GM18867 (cell line): ENCODE measurements around the gene S100A4.
A peak's percentile ranks its signal among the peaks of the same experiment; 100 is the strongest.
"Not testable (repeated sequence)": the region's sequence is repeated elsewhere in the genome, so short reads cannot be mapped to it uniquely, and the experiment has no call there.

Source experiments
- ATAC-seq: cut with Tn5 transposase; IDR thresholded peaks from one replicate; pipeline ENCODE4 v1.9.1; 2021; ENCODE audit warnings: mild to moderate bottlenecking, moderate library complexity; ENCODE audit not compliant: unreplicated experiment

Gene S100A4

DNA sequence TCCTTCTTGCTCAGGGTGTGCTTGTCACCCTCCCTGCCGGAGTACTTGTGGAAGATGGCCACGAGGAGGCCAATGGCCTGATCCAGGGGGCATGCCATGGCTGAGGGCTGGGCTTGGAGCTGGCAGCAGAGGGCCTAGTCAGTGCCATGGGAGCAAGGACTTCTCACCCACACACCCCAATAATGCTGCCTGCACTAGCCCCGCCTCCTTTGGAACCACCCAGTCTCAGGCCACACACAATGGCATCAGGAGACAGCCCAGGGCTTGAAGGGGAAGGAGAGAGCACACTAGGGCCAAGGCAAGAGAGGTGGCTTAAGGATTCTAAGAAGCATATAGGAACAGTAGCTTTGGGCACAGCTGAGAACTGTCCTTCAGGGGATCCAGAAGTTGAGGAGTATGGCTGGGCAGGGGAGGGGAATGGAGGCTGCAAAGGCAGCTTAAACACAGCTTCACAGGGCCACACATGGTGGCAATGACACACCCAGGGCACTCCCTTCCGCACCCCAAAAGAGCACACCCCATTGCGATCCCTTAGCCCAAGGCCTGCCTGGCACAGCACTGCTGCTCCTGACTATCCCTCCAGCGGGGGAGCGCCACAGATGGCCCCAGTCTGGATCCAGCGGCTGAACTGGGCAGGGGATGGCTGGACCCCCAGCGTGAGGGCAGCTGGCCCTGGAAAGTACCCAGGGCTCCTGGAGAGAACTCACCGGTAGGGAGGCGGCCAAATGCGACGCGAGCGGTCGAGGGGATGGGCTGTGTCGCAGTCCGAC is 10.2 kb downstream of the S100A4 start, which contains the start of gene S100A6:
Gene S100A6, minus strand, starts transcription at position 750 of the 770 bp plus-strand sequence. Its CDS starts 652 bp downstream, at position 98.
- peak; percentile 35 for ATAC-seq

DNA sequence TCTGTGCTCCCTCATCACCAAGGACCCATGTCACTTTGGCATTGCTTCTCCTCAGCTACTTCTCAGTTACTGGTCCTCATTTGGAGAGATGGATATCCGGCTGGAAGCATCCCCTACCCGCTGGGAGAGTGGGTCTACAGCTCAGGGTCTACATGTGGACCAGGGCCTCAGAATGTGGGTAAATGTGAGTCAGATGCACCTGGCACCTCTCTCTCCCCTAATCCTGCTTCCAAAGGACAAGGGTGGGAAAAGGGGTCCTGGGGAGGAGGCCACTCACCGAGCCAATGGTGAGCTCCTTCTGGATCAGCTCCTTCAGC is 10.7 kb downstream of the S100A4 start:
- no peak for ATAC-seq

DNA sequence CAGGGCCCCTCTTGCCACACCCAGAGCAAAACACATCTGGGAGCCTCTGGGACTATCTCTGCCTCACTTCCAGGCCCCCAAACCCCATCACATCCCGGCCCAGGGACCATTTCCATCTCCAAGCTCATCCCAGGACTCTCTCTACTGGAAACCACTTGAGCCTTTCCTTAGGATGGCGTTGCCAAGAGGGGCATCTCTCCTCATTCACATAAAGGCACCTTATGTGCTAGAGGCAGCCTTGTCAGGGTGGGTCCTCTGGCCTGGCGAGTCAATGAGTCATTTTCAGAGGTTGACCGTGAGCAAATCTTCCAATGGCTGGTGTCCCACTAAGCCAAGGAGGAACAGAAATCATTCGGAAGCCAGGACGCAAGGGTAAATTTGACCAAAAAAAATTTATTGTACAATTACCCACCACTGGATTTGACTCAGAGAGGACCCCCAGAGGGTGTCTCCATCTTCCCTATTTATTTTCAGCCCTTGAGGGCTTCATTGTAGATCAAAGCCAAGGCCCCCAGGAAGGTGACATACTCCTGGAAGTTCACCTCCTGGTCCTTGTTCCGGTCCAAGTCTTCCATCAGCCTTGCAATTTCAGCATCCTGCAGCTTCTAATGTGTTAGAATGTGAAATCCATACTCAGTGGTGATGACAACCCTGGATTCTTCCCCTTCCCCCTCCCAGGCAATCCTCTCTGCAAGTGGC is 11.2 kb downstream of the S100A4 start:
- ATAC-seq, result no peak

DNA sequence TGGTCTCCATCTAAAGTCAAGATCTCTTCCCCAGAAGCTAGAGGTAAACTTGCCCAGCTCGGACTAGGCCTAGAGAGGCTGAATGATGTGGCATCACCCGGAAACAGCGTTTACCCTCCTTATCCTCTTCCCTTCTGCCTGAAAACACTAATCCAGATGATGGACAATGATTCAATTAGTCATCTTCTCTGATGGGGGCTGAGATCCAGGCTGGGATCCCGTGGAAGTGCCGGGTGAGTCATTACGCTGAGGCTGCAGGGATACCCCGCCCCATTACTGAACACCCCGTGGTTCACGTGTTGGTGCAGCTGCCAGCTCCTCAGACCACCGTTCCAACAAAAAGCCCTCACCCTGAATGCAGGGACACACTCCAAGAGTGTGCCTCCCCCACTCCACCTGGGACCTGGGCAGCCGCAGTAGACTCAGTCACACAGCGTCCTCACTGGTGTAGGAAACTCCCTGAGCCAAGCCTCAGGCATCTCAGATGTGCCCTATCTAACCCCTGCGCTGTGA is 11.9 kb downstream of the S100A4 start:
- ATAC-seq, result no peak

DNA sequence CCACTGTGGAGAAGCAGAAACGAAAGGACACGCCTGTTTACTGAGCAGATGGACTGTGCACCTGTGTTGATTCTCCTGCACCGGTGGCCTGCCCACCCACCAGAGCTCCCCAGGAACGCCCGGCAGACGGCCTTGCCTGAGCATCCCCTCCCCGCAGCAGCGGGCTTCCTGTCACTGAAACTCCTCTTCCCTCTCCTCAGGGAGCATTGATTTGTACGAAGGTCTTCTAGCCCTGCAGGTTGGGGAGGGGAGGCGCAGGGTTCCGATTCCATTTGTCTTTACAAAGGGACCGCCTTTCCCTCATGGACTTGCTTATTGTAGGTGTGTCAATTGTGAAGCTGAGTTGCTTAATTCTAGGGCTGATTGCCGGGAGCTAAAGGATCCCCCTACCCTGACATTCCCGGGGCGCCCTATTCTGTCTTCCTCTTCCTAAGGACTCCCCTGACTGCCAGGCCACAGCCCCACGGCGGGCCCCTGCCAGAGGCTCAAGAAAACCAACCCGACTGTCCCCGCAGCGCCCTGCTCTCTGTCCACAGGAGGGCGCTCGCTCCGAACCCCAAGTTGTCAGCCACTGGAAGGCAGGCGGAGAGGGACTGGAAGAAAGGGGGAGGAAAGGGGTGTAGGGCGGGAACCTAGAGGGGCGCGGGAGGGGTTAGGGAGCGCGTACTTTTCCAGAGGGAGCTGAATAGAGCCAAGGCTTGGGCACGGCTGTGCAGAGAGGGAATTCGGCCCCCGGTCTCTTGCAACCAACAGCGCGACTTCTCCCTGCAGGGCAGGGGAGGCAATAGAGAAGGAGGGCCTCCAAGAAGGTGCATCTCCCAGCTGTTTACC is 12.6 kb downstream of the S100A4 start:
- ATAC-seq, result no peak

DNA sequence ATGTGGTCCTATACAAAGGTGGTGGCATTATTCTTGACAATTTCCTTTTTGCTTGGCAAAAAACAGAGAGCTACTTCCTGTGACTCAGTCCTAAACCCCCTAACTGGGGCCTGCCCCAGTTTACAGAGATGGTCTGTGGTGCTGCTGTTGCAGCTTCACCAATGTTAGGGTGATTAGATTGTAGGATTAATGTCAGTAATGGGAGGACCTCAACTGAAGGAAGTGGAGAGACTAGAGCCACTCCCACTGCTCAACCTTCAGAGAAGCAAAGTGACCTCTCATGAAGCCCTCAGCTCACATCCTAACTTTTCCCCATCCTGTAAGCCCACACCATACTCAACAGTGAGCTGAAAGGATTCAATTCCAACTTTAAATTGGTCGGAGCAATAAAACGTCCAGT is 13.4 kb downstream of the S100A4 start:
- no peak for ATAC-seq

GRCh38 chr1:153531638-153532037 is 14.0 kb downstream of the S100A4 start:
- no peak for ATAC-seq

DNA sequence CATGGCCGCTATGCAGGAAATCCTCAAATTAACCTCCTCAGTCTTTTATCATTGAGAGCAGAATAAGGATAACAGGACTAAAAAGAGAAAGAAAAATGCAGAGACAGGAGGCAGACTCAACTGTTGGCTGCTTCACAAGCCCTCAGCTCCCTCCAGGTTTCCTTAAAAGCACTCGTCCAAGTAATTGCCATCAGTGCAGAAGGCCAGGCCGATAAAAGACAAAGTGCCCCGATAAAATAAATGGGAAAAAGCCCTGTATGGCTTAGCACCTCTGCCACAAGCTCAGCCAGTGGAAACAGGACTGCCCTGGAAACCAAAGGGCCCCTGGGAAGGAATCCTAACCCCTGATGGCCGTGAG is 17.9 kb downstream of the S100A4 start:
- no peak for ATAC-seq

GRCh38 chr1:153527023-153527682 is 18.5 kb downstream of the S100A4 start:
- ATAC-seq, result no peak

GRCh38 chr1:153526132-153526543 is 19.5 kb downstream of the S100A4 start:
- ATAC-seq, result no peak

DNA sequence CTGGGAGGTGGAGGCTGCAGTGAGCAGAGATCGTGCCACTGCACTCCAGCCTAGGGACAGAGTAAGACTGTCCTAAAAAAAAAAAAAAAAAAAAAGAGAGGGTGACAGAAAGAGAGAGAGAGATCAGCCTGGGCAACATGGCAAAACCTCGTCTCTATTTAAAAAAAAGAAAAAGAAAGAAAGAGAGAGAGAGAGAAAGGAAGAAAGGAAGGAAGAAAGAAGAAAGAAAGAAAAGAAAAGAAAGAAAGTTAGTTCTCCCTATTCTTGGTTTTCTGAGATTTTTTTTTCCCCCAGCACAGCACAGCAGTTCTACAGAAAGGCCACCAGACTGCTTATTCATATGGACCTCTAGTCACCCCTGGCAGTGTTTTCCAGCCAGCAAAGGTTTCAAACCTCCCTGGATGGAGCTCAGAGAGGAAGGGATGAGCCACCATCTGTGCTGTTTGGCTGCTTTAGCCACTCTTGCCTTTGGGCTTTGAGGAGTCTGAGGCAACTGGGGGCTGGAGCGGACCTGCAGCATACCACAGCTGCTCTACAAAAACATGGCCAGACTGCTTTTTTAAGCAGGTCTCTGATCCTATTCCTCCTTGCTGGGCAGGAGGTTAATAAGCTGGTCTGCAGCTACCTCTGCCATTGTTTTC is 20.4 kb downstream of the S100A4 start:
- ATAC-seq, result no peak

- not testable (repeated sequence) for ATAC-seq
Measured at GRCh38 chr1:153522353-153523048, 23.1 kb downstream of the S100A4 start.

GRCh38 chr1:153521808-153522207 is 23.8 kb downstream of the S100A4 start:
- not testable (repeated sequence) for ATAC-seq

DNA sequence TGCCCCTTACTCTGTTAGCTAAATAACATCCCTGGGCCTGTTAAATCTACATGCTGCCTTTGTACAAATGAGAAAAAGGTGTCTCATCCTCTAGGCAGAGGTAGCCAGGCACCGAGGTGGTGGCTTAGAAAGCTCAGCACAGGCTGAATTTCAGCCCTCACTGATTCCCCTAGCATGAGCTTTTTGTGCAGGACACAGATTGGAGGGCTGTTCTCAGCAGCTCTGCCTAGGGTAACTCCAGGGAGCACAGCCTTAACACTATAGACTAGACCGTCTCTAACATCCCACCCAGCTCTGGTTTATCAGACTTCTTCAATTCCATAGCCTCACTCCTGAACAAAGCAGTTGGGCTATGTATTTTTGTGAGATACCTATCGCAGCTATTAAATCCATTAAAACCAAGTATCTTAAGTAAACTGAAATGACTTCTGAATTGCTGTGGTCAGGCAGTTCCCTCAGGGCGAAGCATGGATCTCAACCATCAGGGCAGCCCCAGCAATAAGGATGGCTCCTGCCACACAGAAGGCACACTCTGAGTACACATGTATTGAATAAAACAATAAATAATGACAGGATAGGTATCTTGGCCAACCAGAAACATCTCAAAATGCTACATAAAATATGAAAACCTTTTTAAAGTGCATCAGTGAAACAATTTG is 24.7 kb downstream of the S100A4 start:
- no peak for ATAC-seq

DNA sequence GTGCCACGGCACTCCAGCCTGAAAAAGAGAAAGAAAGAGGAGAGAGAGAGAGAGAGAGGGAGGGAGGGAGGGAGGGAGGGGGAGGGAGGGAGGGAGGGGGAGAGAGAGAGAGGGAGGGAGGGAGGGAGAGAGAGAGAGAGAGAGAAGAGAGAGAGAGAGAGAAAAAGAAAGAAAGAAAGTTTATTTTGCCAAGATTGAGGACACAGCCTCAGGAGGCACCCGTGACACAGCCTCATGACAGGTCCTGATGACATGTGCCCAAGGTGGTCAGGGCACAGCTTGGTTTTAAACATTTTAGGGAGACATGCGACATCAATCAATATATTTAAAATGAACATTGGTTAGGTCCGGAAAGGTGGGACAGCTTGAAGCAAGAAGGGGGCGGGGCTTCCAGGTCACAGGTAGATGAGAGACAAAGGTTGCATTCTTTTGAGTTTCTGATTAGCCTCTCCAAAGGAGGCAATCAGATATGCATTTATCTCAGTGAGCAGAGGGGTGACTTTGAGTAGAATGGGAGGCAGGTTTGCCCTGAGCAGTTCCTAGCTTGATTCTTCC is 25.4 kb downstream of the S100A4 start:
- ATAC-seq, result not testable (repeated sequence)

DNA sequence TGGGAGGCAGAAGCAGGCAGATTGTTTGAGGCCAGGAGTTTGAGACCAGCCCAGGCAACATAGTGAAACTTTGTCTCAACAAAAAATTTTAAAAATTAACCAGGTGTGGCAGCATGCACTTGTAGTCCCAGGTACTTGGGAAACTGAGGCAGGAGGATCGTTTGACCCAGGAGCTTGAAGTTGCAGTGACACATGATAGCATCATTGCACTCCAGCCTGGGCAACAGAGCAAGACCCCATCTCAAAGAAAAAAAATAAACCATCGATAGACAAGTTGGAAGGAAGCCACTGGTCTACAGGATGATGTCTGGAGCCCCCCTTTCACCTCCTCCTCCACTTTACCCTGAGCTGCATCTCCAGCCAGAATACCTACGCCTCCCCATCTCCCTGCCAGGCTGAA is 26.4 kb downstream of the S100A4 start:
- ATAC-seq, result no peak

- no peak for ATAC-seq
Measured at GRCh38 chr1:153515504-153516394, 29.9 kb downstream of the S100A4 start.

GRCh38 chr1:153513666-153514065 is 31.9 kb downstream of the S100A4 start:
- ATAC-seq, result no peak
